GM18861 (cell line): ENCODE results near the gene DENND1A.
"Not testable (repeated sequence)": the region's sequence is repeated elsewhere in the genome, so short reads cannot be mapped to it uniquely, and the experiment has no call there.

ENCODE experiments used
- ATAC-seq: cut with Tn5 transposase; IDR thresholded peaks from one replicate; pipeline ENCODE4 v1.9.1; 2021; ENCODE audit not compliant: unreplicated experiment

Gene DENND1A

GRCh38 chr9:123742009-123742767 is 187.7 kb downstream of the DENND1A start:
- ATAC-seq = no peak

GRCh38 chr9:123741214-123741613 is 188.7 kb downstream of the DENND1A start:
- ATAC-seq = no peak

GRCh38 chr9:123739902-123740301 is 190.0 kb downstream of the DENND1A start:
- no peak for ATAC-seq

GRCh38 chr9:123739387-123739786 is 190.5 kb downstream of the DENND1A start:
- ATAC-seq = no peak

GRCh38 chr9:123738648-123739047 is 191.3 kb downstream of the DENND1A start:
- no peak for ATAC-seq

GRCh38 chr9:123735376-123735775 is 194.6 kb downstream of the DENND1A start:
- no peak for ATAC-seq

- ATAC-seq = not testable (repeated sequence)
Measured at GRCh38 chr9:123728571-123728970, 201.4 kb downstream of the DENND1A start.

GRCh38 chr9:123727332-123727731 is 202.6 kb downstream of the DENND1A start:
- ATAC-seq = no peak

GRCh38 chr9:123725389-123725788 is 204.5 kb downstream of the DENND1A start:
- ATAC-seq = no peak

GRCh38 chr9:123724211-123724796 is 205.6 kb downstream of the DENND1A start:
- ATAC-seq = no peak

GRCh38 chr9:123723135-123723875 is 206.6 kb downstream of the DENND1A start:
- ATAC-seq = no peak

GRCh38 chr9:123722378-123722777 is 207.5 kb downstream of the DENND1A start:
- ATAC-seq = no peak

GRCh38 chr9:123718188-123718587 is 211.7 kb downstream of the DENND1A start:
- ATAC-seq = no peak

GRCh38 chr9:123717581-123718175 is 212.2 kb downstream of the DENND1A start:
- ATAC-seq = no peak

- ATAC-seq = no peak
Measured at GRCh38 chr9:123716339-123716945, 213.5 kb downstream of the DENND1A start.

GRCh38 chr9:123715258-123715657 is 214.7 kb downstream of the DENND1A start:
- ATAC-seq = no peak

GRCh38 chr9:123713282-123713681 is 216.6 kb downstream of the DENND1A start:
- no peak for ATAC-seq

GRCh38 chr9:123712399-123712798 is 217.5 kb downstream of the DENND1A start:
- ATAC-seq = no peak

GRCh38 chr9:123710299-123710698 is 219.6 kb downstream of the DENND1A start:
- ATAC-seq = no peak

- ATAC-seq = no peak
Measured at GRCh38 chr9:123702483-123702882, 227.4 kb downstream of the DENND1A start.

- no peak for ATAC-seq
Measured at GRCh38 chr9:123697686-123698085, 232.2 kb downstream of the DENND1A start.
